Breast epithelium (tissue), 3 donors: ENCODE data around the gene CAMK1G.

ENCODE experiments used
- POLR2A ChIP-seq: fragments of 450-650 bp; IDR thresholded peaks from one replicate; pipeline ENCODE4 v1.6.1; 2016; ENCODE audit warnings: antibody characterized with exemption, mild to moderate bottlenecking, moderate library complexity
- TF ChIP-seq, protein P1 (sequence below), 3 donors: fragments of 450-650 bp; IDR thresholded peaks; one replicate each; pipeline ENCODE4 v1.5.1; 2016 to 2017; ENCODE audit warnings: antibody characterized with exemption in 3 of 3, mild to moderate bottlenecking in 3 of 3, moderate library complexity in 3 of 3

DNA sequence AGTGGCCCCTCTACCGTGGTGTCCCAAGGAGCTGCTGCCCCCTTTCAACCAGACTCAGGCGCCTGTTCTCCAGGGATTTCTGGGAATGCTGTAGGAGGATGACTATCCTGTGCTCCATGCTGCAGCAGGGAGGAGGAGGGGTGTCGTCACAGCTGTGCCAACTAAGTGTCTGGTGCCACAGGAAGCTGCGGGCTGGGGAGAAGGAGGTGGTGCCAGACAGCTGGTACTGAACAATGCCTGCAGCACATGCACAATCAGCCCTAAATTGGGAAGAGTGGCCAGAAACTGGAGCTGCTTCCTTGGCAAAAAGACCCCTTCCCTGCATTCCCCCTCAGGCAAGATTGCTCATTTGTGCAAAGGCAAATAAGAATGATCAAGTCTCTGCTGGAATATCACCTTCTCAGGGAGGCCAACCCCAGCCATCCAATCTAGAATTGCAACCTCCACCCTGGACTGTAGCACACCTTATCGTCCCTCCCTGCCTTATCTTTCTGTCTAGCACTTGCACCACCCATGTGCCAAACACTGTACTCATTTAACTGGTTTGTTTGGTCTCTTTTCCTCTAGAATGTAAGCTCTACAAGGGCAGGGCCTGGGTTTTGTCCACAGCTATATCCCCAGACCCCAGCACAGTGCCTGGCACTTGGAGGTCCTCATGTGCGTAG, 35.4 kb downstream of the CAMK1G start:
- TF ChIP-seq POLR2A: no peak
- TF ChIP-seq, protein P1, sequence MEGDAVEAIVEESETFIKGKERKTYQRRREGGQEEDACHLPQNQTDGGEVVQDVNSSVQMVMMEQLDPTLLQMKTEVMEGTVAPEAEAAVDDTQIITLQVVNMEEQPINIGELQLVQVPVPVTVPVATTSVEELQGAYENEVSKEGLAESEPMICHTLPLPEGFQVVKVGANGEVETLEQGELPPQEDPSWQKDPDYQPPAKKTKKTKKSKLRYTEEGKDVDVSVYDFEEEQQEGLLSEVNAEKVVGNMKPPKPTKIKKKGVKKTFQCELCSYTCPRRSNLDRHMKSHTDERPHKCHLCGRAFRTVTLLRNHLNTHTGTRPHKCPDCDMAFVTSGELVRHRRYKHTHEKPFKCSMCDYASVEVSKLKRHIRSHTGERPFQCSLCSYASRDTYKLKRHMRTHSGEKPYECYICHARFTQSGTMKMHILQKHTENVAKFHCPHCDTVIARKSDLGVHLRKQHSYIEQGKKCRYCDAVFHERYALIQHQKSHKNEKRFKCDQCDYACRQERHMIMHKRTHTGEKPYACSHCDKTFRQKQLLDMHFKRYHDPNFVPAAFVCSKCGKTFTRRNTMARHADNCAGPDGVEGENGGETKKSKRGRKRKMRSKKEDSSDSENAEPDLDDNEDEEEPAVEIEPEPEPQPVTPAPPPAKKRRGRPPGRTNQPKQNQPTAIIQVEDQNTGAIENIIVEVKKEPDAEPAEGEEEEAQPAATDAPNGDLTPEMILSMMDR (IDR thresholded peaks at IDR 0.05): no peak
